HG02759 (cell line): ENCODE data around the gene DENND5A.
"Not testable (repeated sequence)": the region's sequence is repeated elsewhere in the genome, so short reads cannot be mapped to it uniquely, and the experiment has no call there.

Experiments used
- ATAC-seq: cut with Tn5 transposase; IDR thresholded peaks from one replicate; pipeline ENCODE4 v1.9.1; 2021; ENCODE audit warnings: mild to moderate bottlenecking, moderate library complexity; ENCODE audit not compliant: unreplicated experiment

The DENND5A gene

GRCh38 chr11:9266132-9266736 is 1.1 kb upstream of the DENND5A start:
- no peak for ATAC-seq

- peak; percentile 6 for ATAC-seq
Measured at GRCh38 chr11:9264316-9265210, 587 bp downstream of the DENND5A start.

GRCh38 chr11:9263840-9264315 is 1.3 kb downstream of the DENND5A start:
- peak; percentile 52 for ATAC-seq

- ATAC-seq, result peak; percentile 30
Measured at GRCh38 chr11:9260838-9261146, 4.4 kb downstream of the DENND5A start.

GRCh38 chr11:9259981-9260837 is 4.9 kb downstream of the DENND5A start:
- no peak for ATAC-seq

- not testable (repeated sequence) for ATAC-seq
Measured at GRCh38 chr11:9258279-9258678, 6.9 kb downstream of the DENND5A start.

- ATAC-seq, result no peak
Measured at GRCh38 chr11:9254416-9254815, 10.7 kb downstream of the DENND5A start.

GRCh38 chr11:9253086-9253485 is 12.1 kb downstream of the DENND5A start:
- ATAC-seq, result no peak

GRCh38 chr11:9251311-9251710 is 13.8 kb downstream of the DENND5A start:
- no peak for ATAC-seq

- ATAC-seq, result peak; percentile 85
Measured at GRCh38 chr11:9250139-9250582, 15.0 kb downstream of the DENND5A start.

GRCh38 chr11:9249252-9249651 is 15.9 kb downstream of the DENND5A start:
- ATAC-seq, result no peak

- no peak for ATAC-seq
Measured at GRCh38 chr11:9247863-9248262, 17.3 kb downstream of the DENND5A start.

- not testable (repeated sequence) for ATAC-seq
Measured at GRCh38 chr11:9236242-9236641, 28.9 kb downstream of the DENND5A start.

GRCh38 chr11:9232482-9232881 is 32.7 kb downstream of the DENND5A start:
- ATAC-seq, result no peak

- ATAC-seq, result no peak
Measured at GRCh38 chr11:9231848-9232177, 33.3 kb downstream of the DENND5A start.

GRCh38 chr11:9230296-9230695 is 34.9 kb downstream of the DENND5A start:
- no peak for ATAC-seq

GRCh38 chr11:9228091-9228490 is 37.1 kb downstream of the DENND5A start:
- ATAC-seq, result no peak

GRCh38 chr11:9225748-9226298 is 39.3 kb downstream of the DENND5A start:
- no peak for ATAC-seq

- no peak for ATAC-seq
Measured at GRCh38 chr11:9222654-9223053, 42.5 kb downstream of the DENND5A start.

GRCh38 chr11:9220853-9221252 is 44.3 kb downstream of the DENND5A start:
- not testable (repeated sequence) for ATAC-seq

GRCh38 chr11:9219572-9219971 is 45.6 kb downstream of the DENND5A start:
- ATAC-seq, result no peak
